M059J (cell line): ENCODE data around the gene RPS6KB1. TPM values are rescaled to one million over a fixed set of nuclear protein-coding genes. Genes with fewer than 3 reads are reported as not detected.
"Not testable (repeated sequence)": the region's sequence is repeated elsewhere in the genome, so short reads cannot be mapped to it uniquely, and the experiment has no call there.

Experiments
- DNase-seq: peaks from one replicate; pipeline ENCODE4 v3.0.0-alpha.2; 2012; ENCODE audit warnings: low read depth
- total RNA-seq: library from RNA; depleted of rRNA; stranded (reverse); fragments of >200 nt; shearing (Covaris generic); gene quantifications from 2 replicates; pipeline ENCODE4 v1.2.3, GENCODE V29; 2014

RPS6KB1 gene
- total RNA-seq, 1 experiment from 2014 or later, result 15.7 TPM

DNA sequence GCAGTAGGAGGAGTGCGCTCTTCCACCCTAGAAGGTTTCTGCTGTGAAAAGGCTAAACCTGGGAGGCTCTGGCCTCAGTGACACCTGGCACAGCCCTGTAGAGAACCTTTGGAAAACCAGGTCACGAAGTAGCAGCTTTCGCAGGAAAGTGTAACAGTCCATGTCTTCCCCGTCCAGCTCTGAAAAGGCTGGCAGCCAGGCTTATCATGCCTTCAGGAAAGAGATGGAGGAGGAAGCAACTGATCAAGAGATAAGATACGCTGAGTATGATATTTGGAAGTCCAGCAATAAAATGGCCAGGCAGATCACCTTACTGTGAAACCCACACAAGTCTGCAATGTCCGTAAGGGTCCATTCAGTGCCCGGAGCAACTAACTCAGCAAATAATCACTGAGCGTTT is 22.4 kb upstream of the RPS6KB1 start:
- DNase-seq, result no peak

DNA sequence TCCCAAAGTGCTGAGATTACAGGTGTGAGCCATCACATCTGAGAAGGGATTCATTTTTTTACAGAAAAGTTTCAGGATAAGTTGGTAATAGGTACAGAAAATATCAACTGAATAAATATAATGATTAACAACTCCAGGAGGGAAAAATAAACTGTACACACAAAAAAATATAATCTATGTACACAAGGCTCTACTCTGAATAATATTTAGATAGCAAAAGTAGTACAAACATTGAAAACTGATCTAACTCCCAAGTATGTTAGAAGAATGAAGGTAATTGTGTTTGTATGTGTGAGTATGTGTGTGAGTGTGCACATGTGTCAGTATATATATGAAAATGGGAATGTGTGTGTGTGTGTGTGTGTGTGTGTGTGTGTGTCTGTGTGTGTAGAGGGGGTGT is 20.6 kb upstream of the RPS6KB1 start:
- no peak for DNase-seq

DNA sequence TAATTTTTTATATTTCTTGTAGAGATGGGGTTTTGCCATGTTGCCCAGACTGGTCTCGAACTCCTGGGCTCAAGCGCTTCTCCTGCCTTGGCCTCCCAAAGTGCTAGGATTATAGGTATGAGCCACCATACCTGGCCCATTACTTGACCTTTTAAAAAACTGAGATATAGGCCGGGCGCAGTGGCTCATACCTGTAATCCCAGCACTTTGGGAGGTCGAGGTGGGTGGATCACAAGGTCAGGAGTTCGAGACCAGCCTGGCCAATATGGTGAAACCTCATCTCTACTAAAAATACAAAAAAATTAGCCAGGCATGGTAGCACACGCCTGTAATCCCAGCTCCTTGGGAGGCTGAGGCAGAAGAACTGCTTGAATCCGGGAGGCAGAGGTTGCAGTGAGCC is 19.5 kb upstream of the RPS6KB1 start:
- not testable (repeated sequence) for DNase-seq

DNA sequence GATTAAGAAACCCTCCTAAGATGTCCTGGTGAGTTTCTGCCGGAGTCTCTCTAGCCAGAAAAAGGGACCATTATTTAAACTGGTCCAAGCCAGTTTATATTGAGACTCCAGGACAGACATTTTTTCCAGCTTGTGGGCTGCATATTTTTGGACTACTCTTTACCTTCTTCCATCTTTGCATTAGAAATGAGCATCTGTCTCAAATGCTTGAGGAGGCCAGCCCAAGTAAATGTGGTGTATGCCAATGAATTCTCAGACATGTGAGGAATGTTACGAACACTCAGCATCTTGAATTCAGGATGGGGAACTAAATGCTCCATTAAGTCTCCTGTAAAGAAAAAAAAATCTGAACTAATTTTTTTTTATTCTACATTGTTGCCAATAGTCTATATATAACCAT is 18.5 kb upstream of the RPS6KB1 start:
- no peak for DNase-seq

DNA sequence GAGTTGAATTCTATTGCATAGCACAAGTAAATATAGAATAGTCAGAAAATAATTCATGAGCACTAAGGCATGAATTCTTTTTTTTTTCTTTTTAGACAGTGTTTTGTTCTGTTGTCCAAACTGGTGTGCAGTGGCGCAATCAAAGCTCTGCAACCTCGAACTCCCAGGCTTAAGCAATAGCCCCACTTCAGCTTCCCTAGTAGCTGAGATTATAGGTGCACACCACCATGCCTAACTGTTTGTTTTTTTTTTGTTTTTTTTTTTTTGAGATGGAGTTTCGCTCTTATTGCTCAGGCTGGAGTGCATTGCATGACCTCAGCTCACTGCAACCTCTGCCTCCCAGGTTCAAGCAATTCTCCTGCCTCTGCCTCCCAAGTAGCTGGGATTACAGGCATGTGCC is 16.8 kb upstream of the RPS6KB1 start:
- DNase-seq, result no peak

DNA sequence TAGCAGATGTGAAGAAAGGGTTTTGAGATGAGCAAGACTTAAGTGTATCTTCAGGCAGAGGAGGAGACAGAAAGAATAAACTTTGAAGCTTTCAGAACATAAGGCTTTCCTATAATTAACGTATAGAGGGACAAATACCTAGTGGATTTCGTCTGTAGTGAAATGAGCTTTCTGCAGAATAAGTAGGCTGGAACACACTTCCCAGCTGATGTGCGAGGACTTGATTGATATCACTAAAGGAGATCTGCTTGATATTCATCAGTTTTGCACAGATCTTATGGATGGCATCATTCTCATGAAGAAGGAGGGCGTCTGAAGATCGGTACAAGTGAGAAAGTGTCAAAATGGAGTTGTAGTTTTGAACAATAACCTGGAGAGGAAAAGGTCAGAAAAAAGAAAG is 15.0 kb upstream of the RPS6KB1 start:
- no peak for DNase-seq

DNA sequence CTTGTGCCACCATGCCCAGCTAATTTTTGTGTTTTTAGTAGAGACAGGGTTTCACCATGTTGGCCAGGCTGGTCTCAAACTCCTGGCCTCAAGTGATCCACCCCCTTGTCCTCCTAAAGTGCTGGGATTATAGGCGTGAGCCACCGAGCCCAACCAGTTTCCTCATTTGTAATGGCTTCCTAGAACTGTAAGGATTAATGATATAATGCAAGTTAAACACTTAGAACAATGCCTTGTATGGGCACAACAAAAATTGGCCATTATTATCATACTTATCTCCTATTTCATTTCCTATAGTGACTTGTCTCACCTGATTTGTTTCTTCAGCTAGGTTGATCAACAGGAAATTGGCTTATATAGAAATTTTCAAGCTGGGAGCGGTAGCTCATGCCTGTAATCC is 14.3 kb upstream of the RPS6KB1 start:
- DNase-seq, result no peak

DNA sequence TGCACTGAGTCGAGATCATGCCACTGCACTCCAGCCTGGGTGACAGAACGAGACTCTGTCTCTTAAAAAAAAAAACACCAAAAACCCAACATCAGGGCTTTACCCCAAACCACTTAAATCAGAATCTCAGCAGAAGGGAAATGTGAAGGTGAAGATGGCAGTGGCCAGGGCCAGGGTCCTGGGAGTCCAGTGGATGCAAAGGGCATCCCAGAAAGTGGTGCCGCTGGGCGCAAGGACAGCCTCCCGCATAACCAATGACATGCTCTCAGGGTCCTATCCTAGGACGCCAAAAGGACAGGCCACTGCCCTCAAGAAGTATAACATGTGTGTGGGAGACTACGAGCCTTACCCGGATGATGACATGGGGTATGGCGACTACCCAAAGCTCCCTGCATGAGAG is 8.1 kb upstream of the RPS6KB1 start:
- DNase-seq, result no peak

DNA sequence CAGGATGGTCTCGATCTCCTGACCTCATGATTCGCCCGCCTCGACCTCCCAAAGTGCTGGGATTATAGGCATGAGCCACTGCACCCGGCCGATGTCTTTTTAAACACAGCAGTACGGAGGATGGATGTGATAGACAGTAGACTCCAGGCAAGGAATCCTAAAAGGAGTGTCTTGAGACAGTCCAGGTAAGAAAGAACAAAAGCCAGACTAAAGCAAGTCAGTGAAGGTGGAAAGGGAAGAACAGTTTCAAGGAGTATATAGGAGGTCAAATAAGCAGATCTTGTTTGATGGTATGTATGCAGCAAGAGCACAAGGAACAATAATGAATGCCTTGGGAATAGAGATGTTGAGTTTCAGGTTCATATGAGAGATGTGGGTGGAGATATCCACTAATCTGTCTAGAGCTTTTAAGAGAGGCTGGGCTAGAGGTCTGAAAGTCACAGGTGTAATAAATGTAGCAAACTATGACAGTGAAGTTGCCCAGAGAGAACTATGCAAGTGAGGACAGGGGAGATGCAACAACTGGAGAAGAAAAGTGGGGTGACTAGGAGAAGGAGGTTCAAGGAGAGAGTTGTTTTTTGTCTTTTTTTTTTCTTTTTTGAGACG is 4.7 kb upstream of the RPS6KB1 start:
- DNase-seq, result no peak

DNA sequence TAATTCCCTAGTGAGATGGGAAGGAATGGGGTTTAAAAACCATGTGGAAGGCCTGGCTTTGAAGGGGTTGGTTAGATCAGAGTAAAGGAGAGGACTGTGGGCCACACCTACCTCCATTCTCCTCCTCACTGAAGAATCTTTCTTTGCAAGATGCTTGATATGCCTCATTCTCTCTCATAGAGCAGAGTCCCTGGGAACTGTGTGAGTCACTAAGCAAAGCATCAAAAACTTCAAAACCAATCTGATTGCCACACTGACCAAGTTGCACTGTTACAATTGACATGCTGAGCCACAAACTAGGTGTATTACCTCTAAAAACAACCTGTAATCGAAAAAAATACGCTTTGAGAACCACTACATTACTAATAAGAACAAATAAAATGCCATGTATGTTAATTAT is 2.2 kb upstream of the RPS6KB1 start:
- peak; percentile 25 for DNase-seq

DNA sequence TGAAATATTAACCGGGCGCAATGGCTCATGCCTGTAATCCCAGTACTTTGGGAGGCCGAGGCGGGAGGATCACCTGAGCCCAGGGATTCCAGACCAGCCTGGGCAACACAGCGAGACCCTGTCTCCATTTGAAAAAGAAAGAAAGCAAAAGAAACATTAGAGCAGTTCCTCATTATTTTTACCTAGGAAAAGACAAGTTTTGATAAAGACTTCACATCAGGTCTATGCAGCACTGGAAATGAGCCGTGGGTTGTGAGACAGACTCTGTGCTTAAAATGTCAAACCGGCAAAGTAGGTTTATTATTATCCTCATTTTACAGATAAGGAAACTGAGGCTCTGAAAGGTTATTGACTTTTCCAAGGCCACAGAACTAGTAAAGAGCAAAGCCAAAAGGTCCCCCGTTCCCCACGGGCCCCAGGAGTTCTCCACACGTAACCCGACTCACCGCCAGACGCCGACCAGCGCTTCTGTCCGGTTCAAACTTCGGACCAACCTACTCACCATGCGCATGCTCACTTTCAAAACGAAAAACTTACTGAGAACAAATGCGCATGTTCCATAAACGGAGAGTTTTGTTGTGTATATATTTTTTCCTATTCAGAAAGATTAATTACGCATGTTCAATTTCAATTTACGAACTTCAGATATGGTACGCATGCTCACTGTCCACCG is 534 bp upstream of the RPS6KB1 start:
- DNase-seq, result no peak

DNA sequence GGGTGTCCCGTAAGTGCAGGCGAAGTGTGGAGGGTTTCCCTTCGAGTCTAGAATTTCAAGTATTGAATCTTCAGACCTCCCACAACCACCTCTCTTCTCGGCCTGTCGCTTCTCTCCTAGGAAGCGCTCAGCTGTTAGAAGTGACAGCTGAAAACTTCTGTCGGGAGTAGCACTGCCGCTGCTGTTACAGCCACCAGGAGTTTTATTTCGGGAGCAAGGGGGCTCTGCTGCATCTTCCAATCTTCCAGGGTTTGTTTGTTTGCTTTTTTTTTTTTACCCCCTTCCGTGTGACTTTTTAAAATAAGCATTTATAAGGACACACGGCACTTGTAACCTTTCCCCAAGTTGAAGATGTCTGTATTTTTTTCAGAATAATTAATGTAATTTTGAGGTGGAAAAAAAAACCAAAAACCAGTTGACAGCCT is 767 bp downstream of the RPS6KB1 start:
- peak; percentile 50 for DNase-seq

DNA sequence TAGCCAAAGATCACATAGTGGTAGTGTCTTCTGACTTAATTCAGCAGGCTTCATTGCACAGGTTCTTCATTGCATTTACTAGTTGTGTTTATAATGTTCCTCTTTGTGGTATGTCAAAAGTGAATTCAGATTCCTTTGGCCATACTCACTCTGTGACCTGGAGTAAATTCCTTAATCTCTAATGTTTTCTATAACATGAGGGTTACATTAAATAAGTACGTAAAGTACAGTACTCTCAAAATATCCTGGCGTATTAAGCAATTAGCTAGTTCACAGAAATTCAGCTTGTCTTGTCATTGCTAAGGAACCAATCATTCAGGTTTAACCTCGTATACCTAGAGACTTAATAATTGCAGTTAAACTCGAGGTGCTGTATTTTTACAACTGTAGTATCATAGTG is 4.2 kb downstream of the RPS6KB1 start:
- DNase-seq, result peak; percentile 10

DNA sequence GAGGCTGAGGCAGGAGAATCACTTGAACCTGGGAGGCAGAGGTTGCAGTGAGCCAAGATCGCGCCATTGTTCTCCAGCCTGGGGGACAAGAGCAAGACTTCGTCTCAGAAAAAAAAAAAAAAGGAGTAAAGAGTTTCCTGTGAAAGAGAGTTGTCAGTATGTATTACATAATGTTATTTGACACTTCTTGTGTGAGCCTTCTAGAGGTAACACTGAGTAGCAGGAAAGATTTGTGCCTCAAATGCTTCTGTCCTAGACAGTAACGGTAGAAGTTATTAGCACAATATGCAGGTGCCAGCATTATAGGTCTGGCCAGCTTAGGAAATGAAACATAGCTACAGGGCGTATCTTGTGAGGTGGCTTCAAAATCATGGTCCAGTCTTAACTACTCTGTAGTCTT is 6.2 kb downstream of the RPS6KB1 start:
- no peak for DNase-seq

DNA sequence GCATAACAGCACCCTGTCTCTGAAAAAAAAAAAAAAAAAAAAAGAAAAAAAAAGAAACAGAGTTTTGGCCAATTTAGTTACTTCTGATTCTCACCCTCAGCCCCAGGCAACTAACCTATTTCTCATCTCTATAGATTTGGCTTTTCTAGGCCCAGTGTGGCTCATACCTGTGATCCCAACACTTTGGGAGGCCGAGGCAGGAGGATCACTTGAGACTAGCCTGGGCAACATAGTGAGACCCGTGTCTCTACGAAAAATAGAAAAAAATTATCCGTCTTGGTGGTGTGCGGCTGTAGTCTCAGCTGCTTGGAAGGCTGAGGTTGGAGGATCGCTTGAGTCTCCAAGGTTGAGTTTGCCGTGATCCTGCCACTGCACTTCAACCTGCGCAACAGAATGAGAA is 8.7 kb downstream of the RPS6KB1 start:
- no peak for DNase-seq

DNA sequence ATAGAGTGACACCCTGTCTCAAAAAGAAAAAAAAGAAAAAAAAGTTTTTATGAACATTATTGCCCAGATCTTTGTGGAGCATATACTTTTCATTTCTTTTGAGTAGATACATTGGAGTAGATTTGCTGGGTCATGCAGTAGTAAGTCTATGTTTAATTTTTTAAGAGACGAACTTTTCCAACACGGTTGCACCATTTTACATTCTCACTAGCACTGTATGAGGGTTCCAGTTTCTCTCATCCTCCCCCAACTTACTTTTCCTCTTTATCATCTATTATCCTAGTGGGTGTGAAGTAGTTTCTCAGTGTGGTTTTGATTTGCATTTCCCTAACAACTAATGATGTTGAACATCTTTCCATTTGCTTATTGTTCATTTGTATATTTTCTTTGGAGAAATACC is 10.5 kb downstream of the RPS6KB1 start:
- DNase-seq, result no peak

DNA sequence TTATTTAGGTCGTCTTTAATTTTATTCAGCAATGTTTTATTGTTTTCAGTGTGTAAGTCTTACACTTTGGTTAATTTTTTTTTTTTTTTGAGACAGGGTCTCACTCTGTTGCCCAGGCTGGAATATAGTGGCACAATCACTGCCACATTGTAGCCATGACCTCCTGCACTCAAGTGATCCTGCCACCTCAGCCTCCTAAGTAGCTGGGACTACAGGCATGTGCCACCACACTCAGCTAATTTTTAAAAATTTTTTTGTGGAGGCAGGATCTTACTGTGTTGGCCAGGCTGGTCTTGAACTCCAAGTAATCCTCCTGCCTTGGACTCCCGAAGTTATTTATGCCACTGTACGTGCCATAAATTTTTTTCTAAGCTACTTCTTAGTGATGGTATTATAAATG is 14.5 kb downstream of the RPS6KB1 start:
- no peak for DNase-seq

DNA sequence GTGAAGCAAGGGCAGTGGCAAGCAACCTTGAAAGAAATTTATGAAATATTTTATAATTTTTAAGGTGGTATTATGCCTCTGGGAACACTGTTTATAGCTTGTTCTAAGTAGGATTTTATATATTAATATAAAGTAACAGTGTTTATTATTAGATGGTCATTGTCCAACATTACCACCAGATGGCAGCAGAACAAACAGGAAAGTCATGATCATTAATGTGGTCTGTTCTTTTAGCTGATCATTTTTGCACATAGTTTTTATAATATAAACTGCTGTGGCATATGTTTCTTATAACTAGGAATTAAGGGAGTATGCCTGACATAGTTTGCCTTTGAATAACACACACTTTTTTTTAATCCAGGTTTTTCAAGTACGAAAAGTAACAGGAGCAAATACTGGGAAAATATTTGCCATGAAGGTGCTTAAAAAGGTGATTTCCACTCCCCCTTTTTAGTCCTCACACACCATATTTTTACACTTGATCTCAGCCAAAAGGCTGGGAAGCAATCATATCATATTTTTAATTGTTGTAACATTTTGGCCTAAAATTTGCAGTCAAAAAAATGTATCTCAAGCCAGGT is 21.4 kb downstream of the RPS6KB1 start:
- peak; percentile 44 for DNase-seq

DNA sequence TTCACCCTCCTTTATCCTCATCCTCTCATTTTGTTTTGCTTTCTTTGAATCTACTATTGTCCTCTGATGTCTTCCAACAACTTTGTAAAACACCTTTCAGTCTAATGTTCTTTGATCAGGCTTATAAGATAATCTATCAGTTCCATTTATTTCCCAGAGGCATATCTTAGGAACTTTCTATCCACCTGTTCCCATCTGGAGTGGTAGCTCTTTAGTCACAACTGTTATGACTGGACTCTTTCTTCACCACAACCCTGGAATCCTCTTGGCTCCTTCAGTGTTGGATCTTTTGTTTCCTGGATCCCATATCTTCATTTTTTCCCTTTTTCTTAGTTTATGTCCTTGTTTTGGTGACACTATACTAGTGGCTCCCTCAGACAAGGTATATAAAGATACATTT is 23.5 kb downstream of the RPS6KB1 start:
- DNase-seq, result no peak

DNA sequence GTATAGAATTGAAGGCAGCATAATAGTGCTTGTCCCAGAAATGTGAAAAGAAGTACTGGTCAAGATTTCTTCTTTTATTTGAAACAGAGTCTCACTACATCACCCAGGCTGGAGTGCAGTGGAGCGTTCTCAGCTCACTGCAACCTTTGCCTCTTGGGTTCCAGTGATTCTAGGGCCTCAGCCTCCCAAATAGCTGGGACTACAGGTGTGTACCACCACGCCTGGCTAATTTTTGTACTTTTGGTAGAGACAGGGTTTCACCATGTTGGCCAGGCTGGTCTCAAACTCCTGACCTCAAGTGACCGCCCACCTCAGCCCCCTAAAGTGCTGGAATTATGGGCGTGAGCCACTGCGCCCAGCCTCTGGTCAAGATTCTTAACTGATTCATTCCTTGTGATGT is 27.7 kb downstream of the RPS6KB1 start:
- not testable (repeated sequence) for DNase-seq

DNA sequence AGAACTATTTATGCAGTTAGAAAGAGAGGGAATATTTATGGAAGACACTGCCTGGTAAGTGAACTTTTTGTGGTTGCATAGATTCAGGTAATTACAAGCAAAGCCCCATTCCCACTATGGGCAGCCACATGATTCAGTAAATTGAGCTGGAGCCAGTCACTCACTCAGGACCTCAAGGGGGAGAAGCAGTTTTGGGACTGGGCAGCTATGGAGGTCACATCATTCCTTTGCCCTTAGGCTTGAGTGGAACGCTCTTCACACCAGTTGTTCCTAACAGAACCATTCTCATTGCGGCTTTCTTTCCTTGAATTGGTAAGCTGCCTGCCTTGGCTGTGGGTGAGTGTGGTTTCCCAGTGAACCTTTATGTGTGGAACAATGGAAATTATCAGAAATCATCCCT is 37.2 kb downstream of the RPS6KB1 start:
- DNase-seq, result not testable (repeated sequence)

DNA sequence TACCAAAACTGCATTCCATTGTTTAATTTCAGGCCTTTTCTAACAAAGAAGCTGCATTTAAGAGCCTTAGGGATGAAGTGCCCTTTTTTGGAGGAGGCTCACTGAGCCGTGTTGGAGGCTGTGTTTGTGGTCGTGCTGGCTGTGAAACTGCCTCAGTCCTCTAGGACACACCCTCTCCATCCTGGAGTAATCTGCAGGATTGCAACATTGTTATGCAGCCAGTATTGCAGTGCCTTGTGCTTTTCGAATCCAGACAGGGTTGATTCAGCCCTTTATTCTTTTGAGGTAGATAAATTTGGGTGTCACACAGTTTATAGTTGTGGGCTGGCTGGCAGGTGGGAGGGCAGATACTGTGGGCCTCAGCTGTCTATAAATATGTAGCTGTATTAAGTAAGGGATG is 37.8 kb downstream of the RPS6KB1 start:
- not testable (repeated sequence) for DNase-seq

DNA sequence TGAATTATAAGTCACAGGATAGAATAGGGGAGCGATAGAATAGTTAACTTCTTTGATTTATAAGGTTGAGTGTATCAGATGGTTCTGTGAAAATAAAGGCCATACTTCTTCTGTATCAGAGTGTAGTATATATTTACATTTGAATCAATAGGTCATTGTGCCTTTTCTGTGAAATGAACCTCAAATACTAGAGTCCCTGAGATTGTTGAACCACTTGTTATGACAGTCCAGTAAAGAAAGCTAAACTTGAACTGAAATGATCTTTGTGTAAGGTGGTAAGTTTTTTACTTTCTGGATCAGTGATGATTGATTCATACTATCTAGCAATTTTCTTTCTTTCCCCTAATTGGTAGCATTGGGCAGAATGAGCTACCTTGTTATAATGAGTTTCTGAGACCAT is 40.4 kb downstream of the RPS6KB1 start:
- DNase-seq, result not testable (repeated sequence)

DNA sequence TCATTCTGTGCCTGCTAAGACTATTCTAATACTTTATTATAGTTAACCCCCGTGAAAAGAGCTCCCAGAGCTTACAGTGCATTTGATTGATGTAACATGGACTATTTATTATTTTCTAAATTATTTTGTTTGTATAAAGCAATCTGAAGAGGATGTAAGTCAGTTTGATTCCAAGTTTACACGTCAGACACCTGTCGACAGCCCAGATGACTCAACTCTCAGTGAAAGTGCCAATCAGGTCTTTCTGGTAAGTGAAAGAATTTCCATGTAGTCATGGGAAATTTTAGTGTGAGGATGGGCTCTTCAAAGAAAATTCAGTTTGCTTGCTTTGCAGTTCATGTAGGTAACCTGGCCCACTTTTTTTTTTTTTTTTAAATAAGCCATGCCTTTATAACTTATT is 47.8 kb downstream of the RPS6KB1 start:
- DNase-seq, result not testable (repeated sequence)
